Measurements from ENCODE around the gene FANCI.

FANCI gene

DNA sequence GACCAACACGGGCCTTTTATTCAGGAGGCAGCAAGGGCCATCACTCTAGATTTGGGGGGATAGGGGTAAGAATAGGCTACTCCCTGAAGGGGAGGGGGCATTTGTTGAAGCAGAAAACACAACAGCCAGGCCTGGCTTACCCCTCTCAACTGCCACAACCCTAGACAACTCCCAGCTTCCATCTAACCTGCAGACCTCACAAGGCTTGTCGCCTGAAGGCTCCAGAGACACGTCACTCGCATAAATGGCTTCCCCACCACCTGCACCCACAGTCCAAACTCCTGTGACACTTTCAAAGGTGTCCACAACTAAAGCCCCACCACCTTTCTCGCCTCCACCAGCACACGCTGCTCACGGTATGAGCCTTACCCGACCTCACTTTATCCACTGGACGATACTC is 75.9 kb downstream of the FANCI start:
- Histone ChIP-seq H3K4me3 (ENCODE audit: insufficient read length, low read depth) (no peak overlapping the region), H3K9me3 (ENCODE audit: insufficient read depth, low read length) (no peaks in the 10 kb centered on the region), H3K36me3 (ENCODE audit: insufficient read depth, insufficient read length, low read length) (peaks cover 100% of the 10 kb centered on the region), H3K4me1 (ENCODE audit: insufficient read depth, insufficient read length) (no peaks in the 10 kb centered on the region), H3K27me3 (ENCODE audit: insufficient read depth, insufficient read length) (no peaks in the 10 kb centered on the region), H3K9ac (ENCODE audit: insufficient read length, low read depth) (no peak overlapping the region)
- TF ChIP-seq SUZ12 (IDR thresholded peaks at IDR 0.05; ENCODE audit: extremely low read depth, insufficient read depth, insufficient read length), result no peak
- no peak for TF ChIP-seq ZNF274 (IDR thresholded peaks at IDR 0.05; ENCODE audit: low read depth, low read length)
- TF ChIP-seq YY1 (IDR thresholded peaks at IDR 0.05; ENCODE audit: insufficient read depth, insufficient read length), result no peak
- DNase-seq (ENCODE audit: low read depth, low spot score), result no peak

DNA sequence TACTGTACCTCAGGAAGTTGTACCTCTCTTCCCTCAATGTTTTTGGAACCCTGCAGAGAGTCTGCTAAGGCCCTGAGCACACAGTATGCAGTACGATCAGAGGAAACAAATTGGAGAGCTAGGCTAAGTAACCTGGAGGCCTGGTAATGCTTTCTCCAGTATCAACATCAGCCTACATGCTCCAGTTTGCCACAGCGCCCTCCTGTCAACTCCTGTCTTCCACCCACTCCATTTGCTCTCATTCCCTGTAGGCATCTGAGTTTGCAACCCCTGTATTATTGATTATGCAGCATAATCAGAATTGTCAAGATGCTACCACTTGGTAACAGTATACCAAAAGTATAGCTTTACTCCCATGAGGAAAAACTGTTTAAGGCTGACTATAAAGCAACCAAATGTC is 76.4 kb downstream of the FANCI start:
- Histone ChIP-seq H3K36me3 (ENCODE audit: insufficient read depth, insufficient read length, low read length) (peaks cover 100% of the 10 kb centered on the region), H3K9me3 (ENCODE audit: insufficient read depth, low read length) (no peaks in the 10 kb centered on the region)
- TF ChIP-seq YY1 (IDR thresholded peaks at IDR 0.05; ENCODE audit: insufficient read depth, insufficient read length) (no peak), SUZ12 (IDR thresholded peaks at IDR 0.05; ENCODE audit: extremely low read depth, insufficient read depth, insufficient read length) (no peak), ZNF274 (IDR thresholded peaks at IDR 0.05; ENCODE audit: low read depth, low read length) (no peak)

GRCh38 chr15:89321521-89322410 is 78.0 kb downstream of the FANCI start:
- Histone ChIP-seq H3K9me3 (ENCODE audit: insufficient read depth, low read length) (no peaks in the 10 kb centered on the region), H3K36me3 (ENCODE audit: insufficient read depth, insufficient read length, low read length) (peaks cover 100% of the 10 kb centered on the region), H3K9ac (ENCODE audit: insufficient read length, low read depth) (no peak overlapping the region), H3K4me1 (ENCODE audit: insufficient read depth, insufficient read length) (no peaks in the 10 kb centered on the region), H3K27me3 (ENCODE audit: insufficient read depth, insufficient read length) (no peaks in the 10 kb centered on the region), H3K4me3 (ENCODE audit: insufficient read length, low read depth) (no peak overlapping the region)
- TF ChIP-seq SUZ12 (IDR thresholded peaks at IDR 0.05; ENCODE audit: extremely low read depth, insufficient read depth, insufficient read length) (no peak), YY1 (IDR thresholded peaks at IDR 0.05; ENCODE audit: insufficient read depth, insufficient read length) (no peak), ZNF274 (IDR thresholded peaks at IDR 0.05; ENCODE audit: low read depth, low read length) (no peak)
- DNase-seq (ENCODE audit: low read depth, low spot score), result no peak

More for the DNA sequence above, 76.4 kb downstream of the FANCI start:
- Histone ChIP-seq H3K4me1 (ENCODE audit: insufficient read depth, insufficient read length) (no peaks in the 10 kb centered on the region), H3K9ac (ENCODE audit: insufficient read length, low read depth) (no peak overlapping the region), H3K27me3 (ENCODE audit: insufficient read depth, insufficient read length) (no peaks in the 10 kb centered on the region), H3K4me3 (ENCODE audit: insufficient read length, low read depth) (no peak overlapping the region)
- DNase-seq (ENCODE audit: low read depth, low spot score), result no peak

GRCh38 chr15:89322822-89323221 is 79.0 kb downstream of the FANCI start:
- H3K4me3 ChIP-seq (ENCODE audit: insufficient read length, low read depth), result no peak overlapping the region
- no peak for DNase-seq (ENCODE audit: low read depth, low spot score)
- H3K27me3 ChIP-seq (ENCODE audit: insufficient read depth, insufficient read length), result no peaks in the 10 kb centered on the region
- no peaks in the 10 kb centered on the region for H3K4me1 ChIP-seq (ENCODE audit: insufficient read depth, insufficient read length)
- no peaks in the 10 kb centered on the region for H3K9me3 ChIP-seq (ENCODE audit: insufficient read depth, low read length)
- peaks cover 100% of the 10 kb centered on the region for H3K36me3 ChIP-seq (ENCODE audit: insufficient read depth, insufficient read length, low read length)
- TF ChIP-seq YY1 (IDR thresholded peaks at IDR 0.05; ENCODE audit: insufficient read depth, insufficient read length), result no peak
- no peak for TF ChIP-seq ZNF274 (IDR thresholded peaks at IDR 0.05; ENCODE audit: low read depth, low read length)
- no peak for TF ChIP-seq SUZ12 (IDR thresholded peaks at IDR 0.05; ENCODE audit: extremely low read depth, insufficient read depth, insufficient read length)
- no peak overlapping the region for H3K9ac ChIP-seq (ENCODE audit: insufficient read length, low read depth)

DNA sequence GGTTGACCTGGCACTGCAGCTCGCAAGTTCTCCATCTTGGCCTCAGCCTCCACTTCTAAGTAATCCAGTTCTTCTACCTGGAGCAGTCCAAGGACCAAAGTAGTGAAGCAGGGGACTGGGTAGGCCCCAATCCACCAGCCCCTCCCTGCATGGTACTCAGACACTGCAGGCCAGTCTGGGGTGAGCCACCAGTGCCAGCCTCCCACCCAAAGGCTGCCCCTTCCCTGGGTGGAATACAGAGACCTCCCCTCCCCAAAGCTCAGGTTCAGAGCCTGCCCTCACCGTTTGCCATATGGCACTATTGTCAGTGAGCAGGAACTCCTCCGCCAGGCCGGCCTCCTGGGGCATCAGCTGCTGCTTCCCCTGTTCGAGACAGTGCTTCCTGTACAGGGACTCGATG is 80.0 kb downstream of the FANCI start:
- no peaks in the 10 kb centered on the region for H3K27me3 ChIP-seq (ENCODE audit: insufficient read depth, insufficient read length)

GRCh38 chr15:89325039-89325803 is 81.4 kb downstream of the FANCI start:
- Histone ChIP-seq H3K9me3 (ENCODE audit: insufficient read depth, low read length) (no peaks in the 10 kb centered on the region), H3K27me3 (ENCODE audit: insufficient read depth, insufficient read length) (no peaks in the 10 kb centered on the region), H3K9ac (ENCODE audit: insufficient read length, low read depth) (no peak overlapping the region), H3K4me1 (ENCODE audit: insufficient read depth, insufficient read length) (no peaks in the 10 kb centered on the region), H3K36me3 (ENCODE audit: insufficient read depth, insufficient read length, low read length) (peaks cover 100% of the 10 kb centered on the region), H3K4me3 (ENCODE audit: insufficient read length, low read depth) (no peak overlapping the region)
- DNase-seq (ENCODE audit: low read depth, low spot score), result no peak
- TF ChIP-seq SUZ12 (IDR thresholded peaks at IDR 0.05; ENCODE audit: extremely low read depth, insufficient read depth, insufficient read length), result no peak

More for the DNA sequence above, 80.0 kb downstream of the FANCI start:
- Histone ChIP-seq H3K4me1 (ENCODE audit: insufficient read depth, insufficient read length) (no peaks in the 10 kb centered on the region), H3K9me3 (ENCODE audit: insufficient read depth, low read length) (no peaks in the 10 kb centered on the region), H3K36me3 (ENCODE audit: insufficient read depth, insufficient read length, low read length) (peaks cover 100% of the 10 kb centered on the region), H3K4me3 (ENCODE audit: insufficient read length, low read depth) (no peak overlapping the region), H3K9ac (ENCODE audit: insufficient read length, low read depth) (no peak overlapping the region)
- TF ChIP-seq ZNF274 (IDR thresholded peaks at IDR 0.05; ENCODE audit: low read depth, low read length), result no peak
- no peak for TF ChIP-seq SUZ12 (IDR thresholded peaks at IDR 0.05; ENCODE audit: extremely low read depth, insufficient read depth, insufficient read length)
- TF ChIP-seq YY1 (IDR thresholded peaks at IDR 0.05; ENCODE audit: insufficient read depth, insufficient read length), result no peak
- no peak for DNase-seq (ENCODE audit: low read depth, low spot score)

- Histone ChIP-seq H3K4me3 (ENCODE audit: insufficient read length, low read depth) (no peak overlapping the region), H3K9ac (ENCODE audit: insufficient read length, low read depth) (no peak overlapping the region), H3K4me1 (ENCODE audit: insufficient read depth, insufficient read length) (no peaks in the 10 kb centered on the region), H3K9me3 (ENCODE audit: insufficient read depth, low read length) (no peaks in the 10 kb centered on the region), H3K36me3 (ENCODE audit: insufficient read depth, insufficient read length, low read length) (peaks cover 100% of the 10 kb centered on the region), H3K27me3 (ENCODE audit: insufficient read depth, insufficient read length) (no peaks in the 10 kb centered on the region)
- no peak for TF ChIP-seq YY1 (IDR thresholded peaks at IDR 0.05; ENCODE audit: insufficient read depth, insufficient read length)
- TF ChIP-seq SUZ12 (IDR thresholded peaks at IDR 0.05; ENCODE audit: extremely low read depth, insufficient read depth, insufficient read length), result no peak
- TF ChIP-seq ZNF274 (IDR thresholded peaks at IDR 0.05; ENCODE audit: low read depth, low read length), result no peak
- no peak for DNase-seq (ENCODE audit: low read depth, low spot score)
These were observed 82.5 kb downstream of the FANCI start for GRCh38 chr15:89326316-89326715.
